ENCODE measurements around the gene CLMN.

GRCh38 chr14:95303552-95303951, 16.2 kb downstream of the CLMN start:
- TF ChIP-seq POLR2A (IDR thresholded peaks at IDR 0.05) (no peak), CTCF (IDR thresholded peaks at IDR 0.05) (no peak)

Measured in prostate gland (tissue), 2 donors.